Transverse colon (tissue), 4 donors: Measurements from ENCODE around the gene IFITM10.

Experiments used
- CTCF ChIP-seq, 5 experiments: fragments of 200-600 bp in 3 of 5; fragments of 450-650 bp in 2 of 5; sonication (generic) in 3 of 5; IDR thresholded peaks; 1 replicate in 2 of 5; 2 replicates in 3 of 5; pipeline ENCODE4 v1.5.1; 2016 to 2017; ENCODE audit warnings: antibody characterized with exemption in 5 of 5, inconsistent platforms in 3 of 5, mild to moderate bottlenecking in 2 of 5, moderate library complexity in 1 of 5
- POLR2A ChIP-seq: fragments of 450-650 bp; IDR thresholded peaks from one replicate; pipeline ENCODE4 v1.6.1; 2016; ENCODE audit warnings: antibody characterized with exemption, mild to moderate bottlenecking, moderate library complexity
- POLR2AphosphoS5 ChIP-seq, 3 donors: sonication (generic); formaldehyde crosslinking; IDR thresholded peaks; one replicate each; pipeline ENCODE4 v1.6.1; 2016; ENCODE audit warnings: antibody characterized with exemption in 3 of 3

GRCh38 chr11:1748636-1749394 is 1.6 kb downstream of the IFITM10 start:
- TF ChIP-seq CTCF (IDR thresholded peaks at IDR 0.05) (no peak), POLR2A (no peak), POLR2AphosphoS5 (IDR thresholded peaks at IDR 0.05) (no peak)
